HG03139 (cell line): ENCODE data around the gene CUL7.
A peak's percentile ranks its signal among the peaks of the same experiment; 100 is the strongest.

Source experiments
- ATAC-seq: cut with Tn5 transposase; IDR thresholded peaks from one replicate; pipeline ENCODE4 v1.9.1; 2021; ENCODE audit not compliant: unreplicated experiment

The CUL7 gene

DNA sequence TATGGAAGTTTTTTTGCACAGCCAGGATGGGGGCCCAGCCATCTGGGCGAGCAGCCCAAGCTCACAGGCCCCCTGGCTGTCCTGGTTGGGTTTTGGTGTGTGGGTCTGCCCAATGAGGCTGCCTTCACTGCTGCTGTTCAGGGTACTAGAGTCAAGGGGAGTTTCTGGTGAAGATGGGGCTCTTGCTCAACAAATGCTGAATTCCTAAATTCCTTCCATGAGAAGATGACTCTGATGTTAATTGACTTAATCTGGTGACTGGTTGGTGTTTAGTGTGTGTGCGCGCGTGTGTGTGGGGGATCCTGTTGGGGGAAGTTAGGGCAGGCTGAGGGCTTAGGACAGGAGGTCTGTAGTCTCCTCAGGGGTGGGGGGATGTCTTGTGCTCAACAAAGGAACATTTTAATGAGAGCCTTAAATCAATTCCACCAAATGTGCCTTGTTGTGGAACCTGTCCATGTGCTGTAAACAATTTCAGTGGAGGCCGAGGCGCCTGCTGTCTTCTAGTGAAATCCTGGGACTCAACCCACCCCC, 24.4 kb upstream of the CUL7 start:
- ATAC-seq: no peak

GRCh38 chr6:43077333-43077809, 23.7 kb upstream of the CUL7 start:
- no peak for ATAC-seq

GRCh38 chr6:43076464-43077332, 23.0 kb upstream of the CUL7 start:
- ATAC-seq: no peak

DNA sequence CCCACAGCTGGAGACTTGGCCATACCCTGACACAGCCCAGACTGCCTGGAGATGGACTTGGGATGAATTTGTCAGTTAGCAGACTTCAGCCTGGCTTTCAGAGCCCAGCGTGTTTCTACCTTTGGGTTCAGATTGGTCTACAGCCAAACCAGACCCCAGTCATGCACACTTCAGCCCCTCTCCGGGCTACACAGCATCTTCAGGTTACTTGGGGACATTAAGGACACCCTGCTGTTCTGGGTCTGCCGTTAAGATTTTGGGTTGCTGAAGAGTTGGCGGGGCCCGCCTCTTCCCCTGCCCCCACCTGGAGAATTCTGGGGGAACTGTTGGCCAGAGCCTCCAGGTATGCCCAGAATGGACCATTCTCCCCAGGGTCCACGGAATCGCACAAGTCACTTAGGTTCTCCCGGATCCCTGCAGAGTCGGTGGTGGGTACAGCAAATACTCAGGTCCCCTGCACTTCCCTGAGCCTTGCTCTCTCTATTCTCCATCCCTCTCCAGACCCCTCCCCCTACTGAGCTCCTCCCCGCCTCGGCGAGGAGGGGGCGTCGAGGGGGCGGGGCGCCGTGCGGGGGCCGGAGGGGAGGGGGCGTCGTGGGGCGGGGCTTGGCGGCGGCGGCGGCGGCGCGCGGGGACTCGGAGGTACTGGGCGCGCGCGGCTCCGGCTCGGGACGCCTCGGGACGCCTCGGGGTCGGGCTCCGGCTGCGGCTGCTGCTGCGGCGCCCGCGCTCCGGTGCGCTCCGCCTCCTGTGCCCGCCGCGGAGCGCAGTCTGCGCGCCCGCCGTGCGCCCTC, 22.2 kb upstream of the CUL7 start, which contains the start of gene PTK7:
PTK7 (plus strand) TSS at position 645 of the 794 bp plus-strand sequence. CDS start 175 bp downstream, outside the sequence.
- no peak for ATAC-seq

DNA sequence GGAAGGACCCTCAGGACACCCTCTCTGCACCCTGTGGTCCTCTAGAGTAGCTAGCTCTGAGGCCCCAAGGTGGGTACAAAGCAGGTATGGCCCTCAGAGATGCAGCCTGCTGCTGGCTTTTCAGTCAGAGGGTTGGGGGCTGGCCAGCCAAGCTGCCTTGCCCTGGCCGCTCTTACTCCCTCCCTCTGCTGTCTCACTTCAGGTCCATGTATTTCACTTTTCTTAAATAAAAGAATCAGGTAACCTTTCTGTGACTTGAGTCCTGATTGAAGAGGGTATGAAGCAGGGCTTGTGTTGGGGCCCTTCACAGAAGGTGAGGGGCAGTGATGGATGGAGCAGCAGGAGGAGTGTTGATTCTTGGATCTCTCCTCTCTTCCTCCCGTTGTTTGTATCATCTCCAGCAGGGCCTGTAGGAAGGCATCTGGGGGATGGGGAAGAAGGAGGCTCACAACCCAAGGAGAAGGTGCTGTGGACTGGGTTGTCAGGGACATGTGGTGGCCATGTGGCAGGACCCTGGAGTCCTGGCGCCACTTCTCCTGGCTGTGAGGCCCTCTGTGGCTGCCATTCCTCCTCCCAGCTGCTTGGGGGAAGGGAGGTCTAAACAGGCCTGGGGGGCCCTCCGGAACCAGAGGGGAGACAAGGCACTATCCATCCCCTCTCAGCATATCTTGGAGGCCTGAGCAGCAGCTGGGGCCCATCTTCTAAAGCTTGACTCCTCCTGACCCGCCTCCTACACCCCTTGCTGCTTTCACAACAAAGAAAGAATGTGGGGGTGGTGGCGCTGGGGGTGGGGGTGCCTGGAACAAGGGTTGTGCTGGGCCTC, 21.4 kb upstream of the CUL7 start:
- ATAC-seq: no peak

- no peak for ATAC-seq
These were observed 16.5 kb upstream of the CUL7 start for GRCh38 chr6:43070028-43070632.

GRCh38 chr6:43062818-43063217, 9.2 kb upstream of the CUL7 start:
- no peak for ATAC-seq

- no peak for ATAC-seq
These were observed 8.2 kb upstream of the CUL7 start for GRCh38 chr6:43061861-43062260.

DNA sequence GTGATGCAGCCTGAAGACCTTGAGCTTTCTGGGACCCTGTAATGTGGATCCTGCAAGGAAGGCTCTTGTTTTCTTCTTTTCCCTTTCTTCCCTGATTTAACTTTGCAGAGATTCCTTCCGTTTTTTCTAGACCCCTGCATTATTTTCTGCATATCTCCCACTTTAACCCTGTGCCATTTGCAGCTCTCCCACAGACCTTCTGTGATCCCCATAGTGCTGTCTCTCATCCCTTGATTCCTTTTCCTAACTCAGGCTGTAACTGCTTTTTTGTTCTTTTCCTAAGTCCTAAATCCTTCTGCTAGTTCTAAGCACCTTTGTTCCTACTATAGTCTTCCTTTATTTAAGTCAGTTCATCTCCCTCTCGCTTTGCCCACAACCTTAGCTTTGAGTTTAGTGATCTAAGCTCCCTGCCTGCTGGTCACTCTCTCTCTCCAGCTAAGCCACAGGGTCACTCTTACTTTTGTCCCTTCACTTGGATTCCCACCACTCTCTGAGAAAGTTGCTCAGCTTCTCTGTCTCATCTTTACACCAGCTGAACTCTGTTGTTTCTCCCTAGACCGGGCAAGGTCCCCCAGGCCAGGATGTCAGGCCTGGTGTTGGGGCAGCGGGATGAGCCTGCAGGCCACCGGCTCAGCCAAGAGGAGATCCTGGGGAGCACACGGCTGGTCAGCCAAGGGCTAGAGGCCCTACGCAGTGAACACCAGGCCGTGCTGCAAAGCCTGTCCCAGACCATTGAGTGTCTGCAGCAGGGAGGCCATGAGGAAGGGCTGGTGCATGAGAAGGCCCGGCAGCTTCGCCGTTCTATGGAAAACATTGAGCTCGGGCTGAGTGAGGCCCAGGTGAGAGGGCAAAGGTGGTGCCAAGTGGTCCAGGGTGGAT, 7.3 kb upstream of the CUL7 start:
- ATAC-seq: no peak

DNA sequence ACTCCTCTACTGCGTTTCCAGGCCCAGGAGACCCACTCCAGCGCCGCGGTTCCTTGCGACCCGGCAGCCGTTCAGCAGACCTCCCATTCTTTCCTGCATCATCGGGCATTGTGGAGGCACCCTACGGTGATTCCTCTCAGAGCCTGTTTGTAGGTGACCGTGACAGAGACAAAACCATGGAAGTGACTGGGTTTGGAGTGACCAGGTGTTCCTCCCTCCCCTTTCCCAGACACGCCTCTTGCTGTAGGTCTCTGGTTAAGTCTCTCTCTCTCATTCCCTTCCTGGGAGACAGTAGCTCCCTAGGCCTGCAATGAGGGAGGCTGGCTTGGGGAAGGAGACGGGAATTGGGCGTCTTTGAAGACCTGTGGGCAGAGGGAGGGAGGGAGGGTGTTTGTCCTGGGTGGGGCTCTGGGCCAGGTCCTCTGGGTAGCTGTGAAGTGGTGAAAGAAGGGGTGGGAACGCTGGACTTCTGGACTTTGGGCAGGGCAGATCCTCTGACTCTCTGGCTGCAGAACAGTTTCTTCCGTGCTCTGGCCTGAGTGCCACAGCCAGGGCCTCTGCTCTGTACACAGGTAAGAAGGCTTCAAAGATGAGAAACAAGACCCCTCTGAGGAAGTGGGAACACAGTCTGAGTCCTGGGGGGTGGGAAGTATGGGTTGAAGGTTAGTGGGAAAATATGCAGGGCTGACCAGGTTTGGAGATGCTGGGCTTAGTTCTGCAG, 6.5 kb upstream of the CUL7 start:
- ATAC-seq: no peak

DNA sequence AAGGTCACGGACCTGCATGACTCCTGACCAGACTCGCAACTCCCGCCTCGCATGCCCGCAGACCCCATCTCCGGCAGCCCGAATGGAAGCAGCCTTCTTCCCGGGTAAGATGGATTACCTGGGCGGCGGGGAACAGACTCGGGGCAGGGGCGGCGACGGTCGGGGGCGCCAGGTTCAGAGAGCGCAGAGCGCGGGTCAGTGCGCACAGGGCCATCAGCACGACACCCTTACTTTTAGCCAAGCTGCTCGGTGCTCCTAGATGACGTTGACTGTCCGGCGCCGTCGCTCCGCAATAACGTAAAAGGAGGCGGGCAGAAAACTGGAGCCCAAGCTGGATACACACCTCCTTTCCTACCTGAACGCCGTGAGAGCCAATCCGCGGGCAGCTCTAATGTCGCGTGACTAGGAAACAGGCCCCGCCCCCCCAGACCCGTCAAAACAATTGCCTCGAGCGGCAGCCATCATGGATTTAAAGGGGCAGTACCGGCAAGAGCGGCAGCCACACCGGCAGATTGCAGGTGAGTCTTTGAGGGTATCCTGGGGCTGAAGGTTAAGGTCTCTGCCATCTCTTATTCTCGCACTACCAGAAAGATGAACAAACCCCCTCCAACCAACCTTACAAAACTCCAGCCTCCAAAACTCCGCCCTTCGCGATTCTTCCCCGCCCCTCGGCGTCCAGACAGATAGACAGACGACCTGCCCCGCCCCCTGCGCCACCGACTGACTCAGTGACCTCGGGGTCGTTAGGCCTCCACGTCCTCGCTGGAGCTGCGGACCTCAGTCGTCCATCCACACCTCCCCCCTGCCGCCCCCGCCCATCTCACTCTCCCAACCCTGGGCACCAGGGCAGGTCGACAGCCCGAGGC, 5.8 kb upstream of the CUL7 start, which contains the start of the genes KLC4 and MRPL2:
KLC4 (plus strand) TSS at position 464 of the 866 bp plus-strand sequence. CDS start 1,705 bp downstream, outside the sequence.
MRPL2 (minus strand) TSS at position 267 of the 866 bp plus-strand sequence; CDS start at position 214, 53 bp downstream.
- ATAC-seq: peak; percentile 85

DNA sequence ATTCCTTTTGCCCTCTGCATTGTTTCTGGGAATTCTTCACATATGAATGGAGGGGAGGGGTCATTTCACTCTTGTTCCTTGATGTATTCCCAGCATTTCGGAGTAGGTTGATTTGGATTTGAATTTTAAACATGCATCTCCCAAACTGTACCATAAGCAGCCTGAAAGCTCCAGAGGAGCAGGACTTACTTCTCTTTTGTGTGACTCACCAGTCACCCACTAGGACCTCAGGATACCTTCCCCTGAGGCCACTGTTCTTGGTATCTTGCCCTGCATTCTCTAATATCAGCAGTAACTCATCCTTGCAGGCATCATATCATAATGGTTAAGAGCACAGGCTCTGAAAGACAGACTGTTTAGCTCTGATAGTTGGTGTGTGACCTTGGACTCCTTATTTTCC, 4.9 kb upstream of the CUL7 start:
- no peak for ATAC-seq

GRCh38 chr6:43055966-43056365, 2.3 kb upstream of the CUL7 start:
- ATAC-seq: no peak

- no peak for ATAC-seq
These were observed 724 bp upstream of the CUL7 start for GRCh38 chr6:43054206-43054943.

- ATAC-seq: no peak
These were observed 658 bp downstream of the CUL7 start for GRCh38 chr6:43052842-43053544.

DNA sequence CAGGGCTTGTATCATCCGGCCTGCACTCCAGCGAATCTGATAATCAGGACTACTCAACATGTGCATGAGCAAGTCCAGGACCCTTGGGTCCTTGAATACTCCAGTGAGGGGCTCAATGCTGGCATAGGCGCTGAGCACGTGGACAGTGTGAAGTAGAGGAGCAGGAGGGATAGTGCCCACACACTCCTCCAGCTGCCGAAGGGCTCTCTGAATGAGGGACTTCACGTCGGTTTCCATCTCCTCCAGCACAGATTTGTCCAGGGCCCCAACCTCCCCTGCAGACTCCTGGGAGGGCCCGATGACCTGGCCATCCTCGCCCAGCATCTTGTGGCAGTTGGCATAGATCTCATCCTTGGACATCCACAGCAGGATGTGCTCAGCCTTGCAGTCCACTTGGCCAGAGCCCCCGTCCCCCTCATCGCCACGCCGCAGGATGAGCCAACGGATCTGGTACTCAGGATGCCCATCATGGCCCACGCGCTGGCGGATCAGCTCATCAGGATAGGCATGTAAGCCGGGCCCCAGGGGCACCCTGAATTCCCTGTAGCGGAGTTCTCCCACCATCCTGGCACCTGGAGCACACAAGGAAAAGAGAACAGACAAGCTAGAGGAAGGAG, 1.3 kb downstream of the CUL7 start:
- ATAC-seq: no peak
